SK-N-SH treated with all-trans-retinoic acid at 6 μM for 48 hours (cell line): Measurements from ENCODE around the gene SLC1A7.

Experiments
- ATAC-seq: fragments of 200-7000 bp; cut with Tn5 transposase; 3 replicates; pipeline ENCODE4 v1.9.1; 2020; ENCODE audit warnings: mild to moderate bottlenecking, moderate library complexity
- ARNTL ChIP-seq: fragments of 450-650 bp; formaldehyde crosslinking; IDR thresholded peaks from 2 replicates; pipeline ENCODE4 v1.5.0; 2020; ENCODE audit warnings: low read depth, mild to moderate bottlenecking, moderate library complexity, borderline replicate concordance
- BACH2 ChIP-seq: fragments of 250-450 bp; sonication (Bioruptor Pico); IDR thresholded peaks from 2 replicates; pipeline ENCODE4 v1.9.0; 2021; ENCODE audit warnings: mild to moderate bottlenecking, borderline replicate concordance
- CREB5 ChIP-seq: fragments of 250-450 bp; sonication (Bioruptor Pico); IDR thresholded peaks from 2 replicates; pipeline ENCODE4 v1.5.1; 2020; ENCODE audit warnings: low read depth, mild to moderate bottlenecking, moderate library complexity
- CSDC2 ChIP-seq: fragments of 250-450 bp; sonication (Bioruptor Pico); IDR thresholded peaks from 2 replicates; pipeline ENCODE4 v1.5.0; 2020; ENCODE audit warnings: mild to moderate bottlenecking, moderate library complexity
- CSRNP3 ChIP-seq: fragments of 250-450 bp; sonication (Bioruptor Pico); IDR thresholded peaks from 2 replicates; pipeline ENCODE4 v1.5.1; 2021; ENCODE audit warnings: mild to moderate bottlenecking, moderate library complexity
- ESRRG ChIP-seq: fragments of 250-450 bp; sonication (Bioruptor Pico); IDR thresholded peaks from 2 replicates; pipeline ENCODE4 v1.6.1; 2021; ENCODE audit warnings: mild to moderate bottlenecking
- GLIS3 ChIP-seq: fragments of 250-450 bp; sonication (Bioruptor Pico); IDR thresholded peaks from 2 replicates; pipeline ENCODE4 v1.5.0; 2020; ENCODE audit warnings: mild to moderate bottlenecking, moderate library complexity
- ISL1 ChIP-seq: fragments of 250-450 bp; sonication (Bioruptor Pico); IDR thresholded peaks from 2 replicates; pipeline ENCODE4 v2.1.2; 2022; ENCODE audit warnings: mild to moderate bottlenecking, moderate library complexity
- OSR1 ChIP-seq: fragments of 250-450 bp; sonication (Bioruptor Pico); IDR thresholded peaks from 2 replicates; pipeline ENCODE4 v1.8.0; 2022; ENCODE audit warnings: moderate library complexity, mild to moderate bottlenecking, inconsistent platforms
- POU6F1 ChIP-seq: fragments of 250-450 bp; sonication (Bioruptor Pico); IDR thresholded peaks from 2 replicates; pipeline ENCODE4 v1.8.0; 2021; ENCODE audit warnings: low read depth, mild to moderate bottlenecking, moderate library complexity, borderline replicate concordance
- PPARA ChIP-seq: fragments of 250-450 bp; sonication (Bioruptor Pico); IDR thresholded peaks from 2 replicates; pipeline ENCODE4 v1.5.0; 2020; ENCODE audit warnings: mild to moderate bottlenecking, borderline replicate concordance
- SNAI2 ChIP-seq: fragments of 250-450 bp; sonication (Bioruptor Pico); IDR thresholded peaks from 2 replicates; pipeline ENCODE4 v1.5.0; 2020; ENCODE audit warnings: mild to moderate bottlenecking, moderate library complexity
- TCF4 ChIP-seq: fragments of 250-450 bp; sonication (Bioruptor Pico); IDR thresholded peaks from 2 replicates; pipeline ENCODE4 v1.8.0; 2021; ENCODE audit warnings: mild to moderate bottlenecking, moderate library complexity, borderline replicate concordance
- TOX ChIP-seq: fragments of 250-450 bp; sonication (Bioruptor Pico); IDR thresholded peaks from 2 replicates; pipeline ENCODE4 v1.8.0; 2021; ENCODE audit warnings: mild to moderate bottlenecking, moderate library complexity, borderline replicate concordance
- TSHZ2 ChIP-seq: fragments of 250-450 bp; sonication (Bioruptor Pico); IDR thresholded peaks from 2 replicates; pipeline ENCODE4 v1.5.0; 2020; ENCODE audit warnings: mild to moderate bottlenecking, moderate library complexity
- ZC3H10 ChIP-seq: fragments of 250-450 bp; sonication (Bioruptor Pico); IDR thresholded peaks from 2 replicates; pipeline ENCODE4 v1.5.1; 2021; ENCODE audit warnings: mild to moderate bottlenecking, moderate library complexity
- ZFP3 ChIP-seq: fragments of 250-450 bp; sonication (Bioruptor Pico); IDR thresholded peaks from 2 replicates; pipeline ENCODE4 v1.5.0; 2020; ENCODE audit warnings: mild to moderate bottlenecking, moderate library complexity
- ZFP30 ChIP-seq: fragments of 450-650 bp; formaldehyde crosslinking; IDR thresholded peaks from 2 replicates; pipeline ENCODE4 v1.5.0; 2022; ENCODE audit warnings: mild to moderate bottlenecking, moderate library complexity
- ZNF565 ChIP-seq: fragments of 450-650 bp; formaldehyde crosslinking; conservative IDR thresholded peaks from 2 replicates; pipeline ENCODE4 v1.5.0; 2020; ENCODE audit warnings: low read depth, mild to moderate bottlenecking, moderate library complexity
- ZNF70 ChIP-seq: fragments of 450-650 bp; formaldehyde crosslinking; IDR thresholded peaks from 2 replicates; pipeline ENCODE4 v1.5.0; 2020; ENCODE audit warnings: mild to moderate bottlenecking, moderate library complexity
- ZNF8 ChIP-seq: fragments of 450-650 bp; formaldehyde crosslinking; IDR thresholded peaks from 2 replicates; pipeline ENCODE4 v1.5.0; 2020; ENCODE audit warnings: mild to moderate bottlenecking, moderate library complexity

The SLC1A7 gene

GRCh38 chr1:53093778-53094532 is 48.5 kb downstream of the SLC1A7 start:
- ATAC-seq = no peak
- TF ChIP-seq ZFP30 (CRISPR knock-in tag) = no peak
- TF ChIP-seq ZC3H10 (CRISPR knock-in tag) = no peak
- no peak for TF ChIP-seq ZNF70
- TF ChIP-seq CSRNP3 (CRISPR knock-in tag) = no peak
- TF ChIP-seq, all 23 proteins: peak for 0

- no peak for TF ChIP-seq ZFP3 (CRISPR knock-in tag)
- no peak for TF ChIP-seq ZFP30 (CRISPR knock-in tag)
- TF ChIP-seq CREB5 (CRISPR knock-in tag) = no peak
- TF ChIP-seq POU6F1 (CRISPR knock-in tag) = no peak
- TF ChIP-seq ISL1 (CRISPR knock-in tag) = no peak
- no peak for TF ChIP-seq SNAI2 (CRISPR knock-in tag)
- TF ChIP-seq TOX = no peak
- no peak for TF ChIP-seq TCF4 (CRISPR knock-in tag)
- TF ChIP-seq ZC3H10 (CRISPR knock-in tag) = no peak
- ATAC-seq = no peak
Measured at GRCh38 chr1:53093451-53093754, 49.0 kb downstream of the SLC1A7 start.

GRCh38 chr1:53092659-53093450 is 49.6 kb downstream of the SLC1A7 start:
- no peak for ATAC-seq
- TF ChIP-seq CSRNP3 (CRISPR knock-in tag) (no peak), TCF4 (CRISPR knock-in tag) (no peak), ZNF565 (no peak), OSR1 (no peak), TSHZ2 (no peak), CSDC2 (no peak), ISL1 (CRISPR knock-in tag) (no peak), ZNF8 (CRISPR knock-in tag) (no peak), POU6F1 (CRISPR knock-in tag) (no peak), GLIS3 (CRISPR knock-in tag) (no peak), CREB5 (CRISPR knock-in tag) (no peak), TOX (no peak), PPARA (no peak), ZC3H10 (CRISPR knock-in tag) (no peak), ARNTL (CRISPR knock-in tag) (no peak), ESRRG (CRISPR knock-in tag) (no peak), ZFP30 (CRISPR knock-in tag) (no peak), BACH2 (CRISPR knock-in tag) (no peak)
- TF ChIP-seq, all 23 proteins: peak for 0
